OCI-LY1 (cell line): Measurements from ENCODE around the gene AQP1.

Experiments used
- H2AFZ ChIP-seq: fragments of 200-600 bp; sonication (generic), shearing (Covaris generic); 2 replicates; pipeline ENCODE4 v1.6.0; 2014; ENCODE audit warnings: antibody characterized with exemption, mild to moderate bottlenecking, low read length
- H3F3A ChIP-seq: fragments of 200-600 bp; sonication (generic), shearing (Covaris generic); 2 replicates; pipeline ENCODE4 v1.6.0; 2014; ENCODE audit warnings: mild to moderate bottlenecking, antibody characterized with exemption, low read length, moderate library complexity; ENCODE audit not compliant: insufficient read depth
- H3K27ac ChIP-seq: fragments of 200-600 bp; sonication (generic); 2 replicates; pipeline ENCODE4 v1.5.1; 2014; ENCODE audit warnings: low read length, mixed run types, mild to moderate bottlenecking, low read depth; ENCODE audit not compliant: poor library complexity, severe bottlenecking
- H3K27me3 ChIP-seq: fragments of 200-600 bp; sonication (generic); 2 replicates; pipeline ENCODE4 v1.6.0; 2014; ENCODE audit warnings: antibody characterized with exemption, mild to moderate bottlenecking, low read length, moderate library complexity; ENCODE audit not compliant: insufficient read depth
- H3K36me3 ChIP-seq: fragments of 200-600 bp; sonication (generic); 2 replicates; pipeline ENCODE4 v1.6.1; 2014; ENCODE audit warnings: mild to moderate bottlenecking, antibody characterized with exemption, low read length, moderate library complexity, mixed read lengths; ENCODE audit not compliant: insufficient read depth
- H3K4me1 ChIP-seq: fragments of 200-600 bp; sonication (generic); 2 replicates; pipeline ENCODE4 v1.5.1; 2014; ENCODE audit warnings: mild to moderate bottlenecking, low read length, moderate library complexity; ENCODE audit not compliant: insufficient read depth, severe bottlenecking
- H3K4me2 ChIP-seq: fragments of 200-600 bp; sonication (generic), shearing (Covaris generic); 2 replicates; pipeline ENCODE4 v1.6.1; 2014; ENCODE audit warnings: low read length
- H3K4me3 ChIP-seq: fragments of 200-600 bp; sonication (generic); 2 replicates; pipeline ENCODE4 v1.5.1; 2014; ENCODE audit warnings: low read length, low read depth, mild to moderate bottlenecking, mixed read lengths; ENCODE audit not compliant: poor library complexity, severe bottlenecking
- H3K79me2 ChIP-seq: fragments of 200-600 bp; shearing (Covaris generic); 2 replicates; pipeline ENCODE4 v1.6.1; 2016; ENCODE audit warnings: mixed run types, low read length, mixed read lengths; ENCODE audit not compliant: insufficient read depth
- H3K9ac ChIP-seq: fragments of 200-600 bp; sonication (generic), shearing (Covaris generic); 2 replicates; pipeline ENCODE4 v1.6.1; 2014; ENCODE audit warnings: mild to moderate bottlenecking, low read length, mixed read lengths
- H3K9me2 ChIP-seq: fragments of 200-600 bp; sonication (generic), shearing (Covaris generic); 2 replicates; pipeline ENCODE4 v1.6.1; 2014; ENCODE audit warnings: low read depth, mild to moderate bottlenecking, low read length, mixed read lengths
- H3K9me3 ChIP-seq: fragments of 200-600 bp; shearing (Covaris generic); 2 replicates; pipeline ENCODE4 v1.6.1; 2014; ENCODE audit warnings: low read length, mixed read lengths
- H4K20me1 ChIP-seq: fragments of 200-600 bp; sonication (generic), shearing (Covaris generic); 2 replicates; pipeline ENCODE4 v1.6.0; 2016; ENCODE audit warnings: mild to moderate bottlenecking, low read length; ENCODE audit not compliant: insufficient read depth
- EZH2 ChIP-seq: fragments of 200-600 bp; sonication (generic), shearing (Covaris generic); IDR thresholded peaks from 2 replicates; pipeline ENCODE4 v1.8.0; 2017; ENCODE audit warnings: borderline replicate concordance, mixed run types, mild to moderate bottlenecking, antibody characterized with exemption, low read length, moderate library complexity, mixed read lengths
- TF ChIP-seq, protein P1 (sequence below): fragments of 200-600 bp; sonication (generic), shearing (Covaris generic); IDR thresholded peaks from 2 replicates; pipeline ENCODE4 v1.5.1; 2017; ENCODE audit warnings: mild to moderate bottlenecking, antibody characterized with exemption, low read length, moderate library complexity, mixed read lengths

The AQP1 gene

DNA sequence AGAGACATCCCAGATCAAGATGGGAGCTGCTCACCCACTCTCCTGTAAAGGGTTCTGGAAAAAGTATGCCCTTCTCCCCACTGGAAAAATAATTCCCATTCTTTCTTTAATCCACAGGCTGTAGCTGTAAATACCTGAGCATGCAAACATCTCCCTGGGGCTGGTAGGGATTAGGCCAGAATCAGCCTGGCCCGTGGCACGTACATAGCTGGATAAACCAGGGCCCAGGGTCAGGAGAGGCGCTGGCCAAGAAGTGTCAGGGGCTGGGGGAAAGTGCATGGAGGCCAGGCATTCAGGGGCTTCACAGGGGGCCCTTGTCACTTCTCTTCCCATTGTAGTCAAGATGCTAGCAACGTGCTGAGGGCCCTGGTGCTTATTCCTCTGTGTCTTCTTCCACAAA lies 30.7 kb upstream of the AQP1 start:
- H3K9me3 ChIP-seq = no peaks in the 10 kb centered on the region
- no peaks in the 10 kb centered on the region for H3K9me2 ChIP-seq
- no peaks in the 10 kb centered on the region for H3K4me1 ChIP-seq
- no peak overlapping the region for H3K4me3 ChIP-seq
- no peak overlapping the region for H3K4me2 ChIP-seq
- TF ChIP-seq EZH2 = no peak
- no peak overlapping the region for H2AFZ ChIP-seq
- H4K20me1 ChIP-seq = no peaks in the 10 kb centered on the region
- H3K27me3 ChIP-seq = no peaks in the 10 kb centered on the region; the same call in 1 of the 2 replicates
- no peaks in the 10 kb centered on the region for H3F3A ChIP-seq
- no peaks in the 10 kb centered on the region for H3K36me3 ChIP-seq
- H3K79me2 ChIP-seq = no peaks in the 10 kb centered on the region
- H3K27ac ChIP-seq = no peak overlapping the region
- no peak overlapping the region for H3K9ac ChIP-seq

DNA sequence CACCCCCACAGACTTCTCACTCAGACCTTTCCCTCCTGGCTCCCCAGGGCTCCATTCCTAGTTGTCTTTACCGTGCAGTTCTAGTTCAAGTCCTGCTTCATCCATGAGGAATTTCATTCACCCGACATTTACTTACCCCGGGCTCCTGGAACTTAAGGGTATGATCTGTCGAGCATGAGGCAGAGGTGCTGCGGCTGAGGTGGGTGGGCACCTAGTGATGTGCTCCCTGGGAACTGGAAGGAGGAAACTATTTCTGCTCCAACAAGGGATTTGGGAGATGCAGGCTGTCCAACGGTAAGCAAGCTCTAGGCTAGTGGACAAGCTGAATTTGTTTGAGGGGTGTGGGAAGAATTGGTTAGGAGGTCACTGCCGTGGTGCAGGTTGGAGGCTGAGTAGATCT lies 30.2 kb upstream of the AQP1 start:
- Histone ChIP-seq H3K27ac (no peak overlapping the region), H3K9me3 (no peaks in the 10 kb centered on the region), H3K4me2 (no peak overlapping the region), H3K27me3 (no peaks in the 10 kb centered on the region; the same call in 1 of the 2 replicates), H3K4me3 (no peak overlapping the region), H3K9me2 (no peaks in the 10 kb centered on the region), H4K20me1 (no peaks in the 10 kb centered on the region), H3F3A (no peaks in the 10 kb centered on the region), H3K4me1 (no peaks in the 10 kb centered on the region), H3K9ac (no peak overlapping the region), H3K36me3 (no peaks in the 10 kb centered on the region), H2AFZ (no peak overlapping the region), H3K79me2 (no peaks in the 10 kb centered on the region)
- TF ChIP-seq EZH2 = no peak
- TF ChIP-seq, protein P1, sequence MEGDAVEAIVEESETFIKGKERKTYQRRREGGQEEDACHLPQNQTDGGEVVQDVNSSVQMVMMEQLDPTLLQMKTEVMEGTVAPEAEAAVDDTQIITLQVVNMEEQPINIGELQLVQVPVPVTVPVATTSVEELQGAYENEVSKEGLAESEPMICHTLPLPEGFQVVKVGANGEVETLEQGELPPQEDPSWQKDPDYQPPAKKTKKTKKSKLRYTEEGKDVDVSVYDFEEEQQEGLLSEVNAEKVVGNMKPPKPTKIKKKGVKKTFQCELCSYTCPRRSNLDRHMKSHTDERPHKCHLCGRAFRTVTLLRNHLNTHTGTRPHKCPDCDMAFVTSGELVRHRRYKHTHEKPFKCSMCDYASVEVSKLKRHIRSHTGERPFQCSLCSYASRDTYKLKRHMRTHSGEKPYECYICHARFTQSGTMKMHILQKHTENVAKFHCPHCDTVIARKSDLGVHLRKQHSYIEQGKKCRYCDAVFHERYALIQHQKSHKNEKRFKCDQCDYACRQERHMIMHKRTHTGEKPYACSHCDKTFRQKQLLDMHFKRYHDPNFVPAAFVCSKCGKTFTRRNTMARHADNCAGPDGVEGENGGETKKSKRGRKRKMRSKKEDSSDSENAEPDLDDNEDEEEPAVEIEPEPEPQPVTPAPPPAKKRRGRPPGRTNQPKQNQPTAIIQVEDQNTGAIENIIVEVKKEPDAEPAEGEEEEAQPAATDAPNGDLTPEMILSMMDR = no peak

DNA sequence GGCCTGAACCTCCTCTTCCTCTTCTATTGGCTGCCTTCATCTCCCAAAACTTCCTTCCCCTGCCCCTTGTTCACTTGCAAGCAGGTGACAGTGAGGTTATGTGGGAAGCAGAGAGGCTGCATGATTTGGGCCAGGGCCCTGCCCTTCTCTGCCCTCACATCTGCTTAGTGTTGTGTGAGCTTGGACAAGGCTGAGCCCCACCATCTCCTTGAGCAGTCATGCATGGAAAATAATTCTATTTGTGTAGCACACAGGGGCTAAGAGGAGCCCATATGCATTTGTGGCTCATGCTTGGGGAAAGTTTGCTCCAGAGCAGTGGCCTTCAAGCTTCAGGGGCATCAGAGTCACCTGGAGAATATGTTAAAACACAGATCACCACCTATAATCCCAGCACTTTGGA lies 26.8 kb upstream of the AQP1 start:
- Histone ChIP-seq H2AFZ (no peak overlapping the region), H3K9me3 (no peaks in the 10 kb centered on the region), H3K4me2 (no peak overlapping the region), H3K9me2 (no peaks in the 10 kb centered on the region), H3K9ac (no peak overlapping the region), H3K27ac (no peak overlapping the region), H3K4me1 (no peaks in the 10 kb centered on the region), H3K79me2 (no peaks in the 10 kb centered on the region), H4K20me1 (no peaks in the 10 kb centered on the region), H3K36me3 (no peaks in the 10 kb centered on the region), H3K4me3 (no peak overlapping the region), H3F3A (no peaks in the 10 kb centered on the region), H3K27me3 (peaks cover 6% of the 10 kb centered on the region)
- TF ChIP-seq EZH2 = no peak
- TF ChIP-seq, protein P1 = no peak

DNA sequence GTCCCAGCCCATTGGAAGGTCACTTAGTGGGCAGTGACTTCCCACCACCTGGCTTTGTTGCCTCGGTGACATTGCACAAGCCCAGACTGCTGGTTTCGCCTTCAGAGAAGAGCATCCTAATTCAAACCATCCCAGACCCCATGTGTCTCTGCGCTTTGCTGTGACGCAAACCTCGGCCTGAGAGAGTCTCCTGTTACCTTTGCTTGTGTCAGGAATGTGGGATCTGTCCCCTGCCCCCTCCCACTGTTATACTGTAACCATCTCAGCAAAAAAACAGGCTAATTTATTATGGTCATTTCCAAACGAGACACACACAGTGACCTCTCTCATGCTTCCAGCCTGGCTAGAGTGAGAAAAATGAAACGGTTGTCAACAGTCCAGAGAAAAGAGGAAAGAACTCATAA lies 25.0 kb upstream of the AQP1 start:
- no peaks in the 10 kb centered on the region for H4K20me1 ChIP-seq
- H3K79me2 ChIP-seq = no peaks in the 10 kb centered on the region
- H3K27ac ChIP-seq = no peak overlapping the region
- no peak overlapping the region for H3K4me3 ChIP-seq
- no peak overlapping the region for H3K4me2 ChIP-seq
- H3K9ac ChIP-seq = no peak overlapping the region
- H3K36me3 ChIP-seq = no peaks in the 10 kb centered on the region
- H3F3A ChIP-seq = no peaks in the 10 kb centered on the region
- no peak overlapping the region for H2AFZ ChIP-seq
- no peaks in the 10 kb centered on the region for H3K9me3 ChIP-seq
- H3K27me3 ChIP-seq = peaks cover 6% of the 10 kb centered on the region; the same call in 1 of the 2 replicates
- TF ChIP-seq EZH2 = no peak
- TF ChIP-seq, protein P1 = no peak
- no peaks in the 10 kb centered on the region for H3K4me1 ChIP-seq
- H3K9me2 ChIP-seq = no peaks in the 10 kb centered on the region
